Measurements from ENCODE around the gene FBXW11. TPM values are rescaled to one million over a fixed set of nuclear protein-coding genes. Genes with fewer than 3 reads are reported as not detected.

Gene FBXW11
- total and polyA plus RNA-seq, 9 donors: 20.5 to 73.4 (median 53.0) TPM

DNA sequence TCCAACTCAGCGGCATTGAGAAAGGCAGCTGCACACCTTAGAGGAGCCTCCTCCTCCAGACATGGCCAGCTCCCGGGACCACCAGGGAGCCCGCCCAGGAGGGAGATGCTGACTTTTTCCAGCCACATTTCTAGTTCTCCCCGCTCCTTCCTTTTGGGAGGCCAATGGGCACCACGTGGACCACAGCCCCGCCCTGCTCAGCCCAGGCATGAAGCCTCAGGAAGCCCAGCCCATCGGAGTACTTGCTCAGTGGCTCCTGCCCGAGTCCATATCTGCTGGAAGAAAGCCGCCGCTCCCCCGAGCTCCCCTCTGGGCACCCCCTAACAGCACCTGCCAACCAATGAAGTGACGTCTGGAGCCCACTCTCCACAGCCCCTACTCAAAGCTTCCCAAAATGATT lies 168.4 kb downstream of the FBXW11 start:
- no peak for DNase-seq
- H3K4me1 ChIP-seq (ENCODE audit: insufficient read depth): no peaks in the 10 kb centered on the region
- WGBS, 3 donors: 68 to 74% (median 70%) methylated on average over 12 of the region's 12 CpGs
- H3K4me3 ChIP-seq: no peak overlapping the region
- H3K27ac ChIP-seq: no peak overlapping the region
- no peaks in the 10 kb centered on the region for H3K27me3 ChIP-seq
- intact Hi-C loops (cut with DNase I): loop anchor here in 1 of 4 donors (10.0 kb wide), 1 partner anchor 63 kb away; no protein-coding TSS in a partner anchor
- TF ChIP-seq POLR2A (IDR thresholded peaks at IDR 0.05): no peak
- no peak for TF ChIP-seq EP300 (IDR thresholded peaks at IDR 0.05)
- TF ChIP-seq, protein P1, sequence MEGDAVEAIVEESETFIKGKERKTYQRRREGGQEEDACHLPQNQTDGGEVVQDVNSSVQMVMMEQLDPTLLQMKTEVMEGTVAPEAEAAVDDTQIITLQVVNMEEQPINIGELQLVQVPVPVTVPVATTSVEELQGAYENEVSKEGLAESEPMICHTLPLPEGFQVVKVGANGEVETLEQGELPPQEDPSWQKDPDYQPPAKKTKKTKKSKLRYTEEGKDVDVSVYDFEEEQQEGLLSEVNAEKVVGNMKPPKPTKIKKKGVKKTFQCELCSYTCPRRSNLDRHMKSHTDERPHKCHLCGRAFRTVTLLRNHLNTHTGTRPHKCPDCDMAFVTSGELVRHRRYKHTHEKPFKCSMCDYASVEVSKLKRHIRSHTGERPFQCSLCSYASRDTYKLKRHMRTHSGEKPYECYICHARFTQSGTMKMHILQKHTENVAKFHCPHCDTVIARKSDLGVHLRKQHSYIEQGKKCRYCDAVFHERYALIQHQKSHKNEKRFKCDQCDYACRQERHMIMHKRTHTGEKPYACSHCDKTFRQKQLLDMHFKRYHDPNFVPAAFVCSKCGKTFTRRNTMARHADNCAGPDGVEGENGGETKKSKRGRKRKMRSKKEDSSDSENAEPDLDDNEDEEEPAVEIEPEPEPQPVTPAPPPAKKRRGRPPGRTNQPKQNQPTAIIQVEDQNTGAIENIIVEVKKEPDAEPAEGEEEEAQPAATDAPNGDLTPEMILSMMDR (IDR thresholded peaks at IDR 0.05): no peak
- H3K36me3 ChIP-seq: no peaks in the 10 kb centered on the region
- H3K9me3 ChIP-seq: no peaks in the 10 kb centered on the region

DNA sequence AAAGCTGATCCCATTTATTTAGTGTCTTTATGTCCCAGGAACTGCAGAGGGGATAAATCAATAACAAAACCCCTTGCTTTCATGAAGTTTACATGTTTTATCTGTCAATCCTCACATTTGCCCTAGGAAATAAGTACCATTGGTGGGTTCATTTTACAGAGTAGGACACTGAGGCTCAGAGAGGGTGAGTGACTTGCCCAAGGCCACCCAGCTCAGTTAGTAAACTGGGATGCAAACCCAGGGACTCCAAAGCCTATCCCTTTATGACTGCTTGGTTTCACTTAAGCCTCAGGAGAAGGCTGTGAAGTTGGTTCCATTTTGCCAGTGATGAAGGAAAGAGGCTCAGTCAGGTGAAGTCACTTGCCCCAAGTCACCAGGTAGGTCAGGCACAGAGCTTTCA lies 168.9 kb downstream of the FBXW11 start:
- Histone ChIP-seq H3K27ac (no peak overlapping the region), H3K4me1 (ENCODE audit: insufficient read depth) (no peaks in the 10 kb centered on the region), H3K36me3 (no peaks in the 10 kb centered on the region), H3K4me3 (no peak overlapping the region), H3K27me3 (no peaks in the 10 kb centered on the region), H3K9me3 (no peaks in the 10 kb centered on the region)
- no peak for TF ChIP-seq POLR2A (IDR thresholded peaks at IDR 0.05)
- TF ChIP-seq, protein P1 (IDR thresholded peaks at IDR 0.05): no peak
- TF ChIP-seq EP300 (IDR thresholded peaks at IDR 0.05): no peak
- intact Hi-C loops (cut with DNase I): loop anchor here in 1 of 4 donors (10.0 kb wide), 1 partner anchor 63 kb away; no protein-coding TSS in a partner anchor
- no peak for DNase-seq

DNA sequence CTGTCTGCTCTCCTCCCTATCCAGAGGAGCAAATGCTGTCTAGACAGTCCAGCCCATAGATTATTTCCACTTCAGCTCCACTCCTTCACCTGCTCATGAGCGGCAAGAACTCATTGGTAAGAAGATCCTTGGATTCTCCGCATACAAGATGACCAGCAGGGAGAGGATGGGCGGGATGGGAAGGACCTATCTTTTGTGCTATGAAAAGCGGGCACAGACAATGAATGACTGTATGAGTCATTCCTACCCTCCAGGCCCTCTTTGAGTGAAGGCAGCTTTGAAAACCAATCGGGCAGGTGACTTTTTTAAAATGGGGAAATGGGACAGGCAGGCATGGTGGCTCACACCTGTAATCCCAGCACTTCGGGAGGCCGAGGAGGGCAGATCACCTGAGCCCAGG lies 171.4 kb downstream of the FBXW11 start:
- H3K27ac ChIP-seq: no peak overlapping the region
- H3K36me3 ChIP-seq: no peaks in the 10 kb centered on the region
- 80 to 86% (median 83%) methylated on average over 7 of the region's 7 CpGs for WGBS, 3 donors
- TF ChIP-seq EP300 (IDR thresholded peaks at IDR 0.05): no peak
- TF ChIP-seq POLR2A (IDR thresholded peaks at IDR 0.05): no peak
- TF ChIP-seq, protein P1 (IDR thresholded peaks at IDR 0.05): no peak
- no peaks in the 10 kb centered on the region for H3K4me1 ChIP-seq (ENCODE audit: insufficient read depth)
- no peaks in the 10 kb centered on the region for H3K9me3 ChIP-seq
- no peaks in the 10 kb centered on the region for H3K27me3 ChIP-seq
- no peak for DNase-seq
- intact Hi-C loops (cut with DNase I): loop anchor here in 1 of 4 donors (10.0 kb wide), 1 partner anchor 60 kb away; no protein-coding TSS in a partner anchor
- no peak overlapping the region for H3K4me3 ChIP-seq

DNA sequence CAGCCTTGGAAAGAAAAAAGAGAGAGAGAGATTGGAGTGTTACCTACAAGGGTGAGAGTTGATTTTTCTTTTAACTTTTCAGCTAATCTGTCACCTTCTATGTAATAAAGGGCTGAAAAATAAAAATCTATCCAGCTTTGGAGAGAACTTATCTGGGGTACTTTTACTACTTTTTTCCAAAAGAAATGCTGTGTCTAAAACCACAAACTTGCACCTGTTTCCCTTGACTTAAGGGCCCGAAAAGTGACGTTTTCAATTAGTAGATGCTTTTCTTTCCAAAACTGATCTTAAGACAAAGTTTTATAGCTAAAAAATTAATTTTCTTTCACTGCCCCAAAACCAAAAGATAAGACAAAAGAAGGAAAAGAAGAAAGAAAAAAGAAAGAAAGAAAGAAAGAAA lies 172.0 kb downstream of the FBXW11 start:
- 63 to 75% (median 71%) methylated on average over 2 of the region's 2 CpGs for WGBS, 3 donors
- TF ChIP-seq EP300 (IDR thresholded peaks at IDR 0.05): no peak
- no peak for TF ChIP-seq POLR2A (IDR thresholded peaks at IDR 0.05)
- TF ChIP-seq, protein P1 (IDR thresholded peaks at IDR 0.05): no peak
- intact Hi-C loops (cut with DNase I): loop anchor here in 1 of 4 donors (10.0 kb wide), 1 partner anchor 60 kb away; no protein-coding TSS in a partner anchor
- Histone ChIP-seq H3K27ac (no peak overlapping the region), H3K4me3 (no peak overlapping the region), H3K36me3 (no peaks in the 10 kb centered on the region), H3K27me3 (no peaks in the 10 kb centered on the region), H3K4me1 (ENCODE audit: insufficient read depth) (no peaks in the 10 kb centered on the region), H3K9me3 (no peaks in the 10 kb centered on the region)
- no peak for DNase-seq
